ENCODE results near the gene RER1. TPM values are rescaled to one million over a fixed set of nuclear protein-coding genes. Genes with fewer than 3 reads are reported as not detected.

RER1 gene
- total RNA-seq, 1 experiment from 2014 or later = 110 TPM

GRCh38 chr1:2348346-2349325 lies 43.0 kb upstream of the RER1 start:
- H3K23me2 ChIP-seq (ENCODE audit: insufficient read length, low read depth, low read length, poor library complexity, severe bottlenecking) = no peaks in the 10 kb centered on the region
- H3K9me3 ChIP-seq (ENCODE audit: control insufficient read depth, low read depth, low read length) = no peaks in the 10 kb centered on the region
- no peak overlapping the region for H4K8ac ChIP-seq (replicated peaks; ENCODE audit: insufficient read length, low read depth, low read length)
- H4K5ac ChIP-seq (ENCODE audit: insufficient read length, low read depth, low read length) = no peak overlapping the region
- H3K14ac ChIP-seq (ENCODE audit: insufficient read depth, low read length) = no peak overlapping the region
- TF ChIP-seq, protein P1, sequence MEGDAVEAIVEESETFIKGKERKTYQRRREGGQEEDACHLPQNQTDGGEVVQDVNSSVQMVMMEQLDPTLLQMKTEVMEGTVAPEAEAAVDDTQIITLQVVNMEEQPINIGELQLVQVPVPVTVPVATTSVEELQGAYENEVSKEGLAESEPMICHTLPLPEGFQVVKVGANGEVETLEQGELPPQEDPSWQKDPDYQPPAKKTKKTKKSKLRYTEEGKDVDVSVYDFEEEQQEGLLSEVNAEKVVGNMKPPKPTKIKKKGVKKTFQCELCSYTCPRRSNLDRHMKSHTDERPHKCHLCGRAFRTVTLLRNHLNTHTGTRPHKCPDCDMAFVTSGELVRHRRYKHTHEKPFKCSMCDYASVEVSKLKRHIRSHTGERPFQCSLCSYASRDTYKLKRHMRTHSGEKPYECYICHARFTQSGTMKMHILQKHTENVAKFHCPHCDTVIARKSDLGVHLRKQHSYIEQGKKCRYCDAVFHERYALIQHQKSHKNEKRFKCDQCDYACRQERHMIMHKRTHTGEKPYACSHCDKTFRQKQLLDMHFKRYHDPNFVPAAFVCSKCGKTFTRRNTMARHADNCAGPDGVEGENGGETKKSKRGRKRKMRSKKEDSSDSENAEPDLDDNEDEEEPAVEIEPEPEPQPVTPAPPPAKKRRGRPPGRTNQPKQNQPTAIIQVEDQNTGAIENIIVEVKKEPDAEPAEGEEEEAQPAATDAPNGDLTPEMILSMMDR (conservative IDR thresholded peaks at IDR 0.05) = no peak
- H3K4me1 ChIP-seq (ENCODE audit: insufficient read depth, low read length) = no peaks in the 10 kb centered on the region
- H2BK120ac ChIP-seq (ENCODE audit: low read depth, low read length, poor library complexity, severe bottlenecking) = no peak overlapping the region
- WGBS (ENCODE audit: extremely low coverage, insufficient read length, low lambda C conversion rate) = no CpG with 5 or more reads among the region's 59 CpGs
- H3K79me2 ChIP-seq (ENCODE audit: insufficient read depth, low read length) = no peaks in the 10 kb centered on the region
- no peak overlapping the region for H3K4ac ChIP-seq (ENCODE audit: low read depth, low read length)
- H2BK12ac ChIP-seq (ENCODE audit: insufficient read length, low read depth, low read length) = no peak overlapping the region
- H2BK5ac ChIP-seq (ENCODE audit: insufficient read length, low read length) = no peak overlapping the region
- H3K27ac ChIP-seq (ENCODE audit: insufficient read length, low read depth, low read length) = no peak overlapping the region
- no peaks in the 10 kb centered on the region for H3K27me3 Mint-ChIP-seq (ENCODE audit: low read depth)
- peak overlapping the region in 1 of 3 experiments; percentile 87; a peak in 1 of 7 replicates for H3K27ac Mint-ChIP-seq
- no peak overlapping the region for H3K9ac ChIP-seq (ENCODE audit: extremely low read depth, insufficient read length, low read length)
- H3K4me3 Mint-ChIP-seq = no peak overlapping the region
- H2AFZ ChIP-seq (ENCODE audit: low read length) = no peak overlapping the region
- H3K27me3 ChIP-seq (ENCODE audit: insufficient read depth, low read length) = no peaks in the 10 kb centered on the region
- H3K18ac ChIP-seq (ENCODE audit: insufficient read length, low read depth, low read length) = no peak overlapping the region
- H3K9me3 Mint-ChIP-seq = no peaks in the 10 kb centered on the region
- no peak overlapping the region for H4K91ac ChIP-seq (ENCODE audit: insufficient read length, low read depth, low read length)
- H3K23ac ChIP-seq (ENCODE audit: insufficient read length, low read depth, low read length) = no peak overlapping the region
- H3K4me2 ChIP-seq (ENCODE audit: insufficient read depth, insufficient read length, low read length) = no peak overlapping the region
- H3K4me1 Mint-ChIP-seq = peaks cover 0 to 9% of the 10 kb centered on the region in 2 experiments; a peak in 1 of 4 replicates
- H2BK15ac ChIP-seq (ENCODE audit: low read depth, low read length) = no peak overlapping the region
- no peak overlapping the region for H3K56ac ChIP-seq (ENCODE audit: insufficient read length, low read depth, low read length)
- H3K36me3 Mint-ChIP-seq (ENCODE audit: insufficient read depth in 1 of 3, low read depth in 3 of 3) = no peaks in the 10 kb centered on the region
- H3T11ph ChIP-seq (ENCODE audit: low read length) = no peak overlapping the region
- H2AK5ac ChIP-seq (ENCODE audit: insufficient read length, low read length) = no peak overlapping the region
- no peak for DNase-seq
- H4K20me1 ChIP-seq (ENCODE audit: control insufficient read depth, insufficient read depth, insufficient read length) = no peaks in the 10 kb centered on the region
- H2BK20ac ChIP-seq (ENCODE audit: low read depth, low read length, poor library complexity, severe bottlenecking) = no peak overlapping the region
- no peaks in the 10 kb centered on the region for H3K79me1 ChIP-seq (ENCODE audit: insufficient read depth, low read depth, low read length, poor library complexity, severe bottlenecking)
